Sciatic nerve (tissue), 2 donors: ENCODE data around the gene GIPC3. TPM values are rescaled to one million over a fixed set of nuclear protein-coding genes. Genes with fewer than 3 reads are reported as not detected.
A peak's percentile ranks its signal among the peaks of the same experiment; 100 is the strongest.

Source experiments
- ATAC-seq: fragments of 200-7000 bp; cut with Tn5 transposase; one replicate; pipeline ENCODE4 v1.9.1; 2020; ENCODE audit warnings: mild to moderate bottlenecking, moderate library complexity
- DNase-seq: peaks from one replicate; pipeline ENCODE4 v3.0.0-alpha.2; 2020; ENCODE audit warnings: low spot score
- intact Hi-C: fragments of 100-400 bp; cut with DNase I; formaldehyde crosslinking; loops from one replicate; pipeline ENCODE4 v1.14.2; 2022
- total RNA-seq: library from RNA; stranded (reverse); fragmentation: NEBNext Ultra II Directional; extraction: Animal tissue kit (Norgen Biotek cat#: 25700); gene quantifications from one replicate; pipeline ENCODE4 v1.2.1, GENCODE V29; 2021
- donor health status: DM: no; HTN: no; CAD: no.
- donor health status: DM: no; HTN: no; CAD: no.

The GIPC3 gene
- total RNA-seq, 1 donor from 2014 or later, result 2.4 TPM

- ATAC-seq (no peak), DNase-seq (no peak)
- intact Hi-C loops, result no loop called here
These were observed 10.3 kb downstream of the GIPC3 start for GRCh38 chr19:3595521-3596061.

GRCh38 chr19:3599776-3600187 lies 14.5 kb downstream of the GIPC3 start:
- ATAC-seq (no peak), DNase-seq (no peak)
- intact Hi-C loops, result no loop called here

GRCh38 chr19:3601021-3601420 lies 15.7 kb downstream of the GIPC3 start:
- no peak for DNase-seq
- ATAC-seq, result no peak
- intact Hi-C loops, result no loop called here

GRCh38 chr19:3603121-3603811 lies 18.0 kb downstream of the GIPC3 start:
- intact Hi-C loops, result no loop called here
- ATAC-seq (peak; percentile 10), DNase-seq (no peak)

- ATAC-seq, result no peak
- DNase-seq, result no peak
- intact Hi-C loops, result no loop called here
These were observed 19.1 kb downstream of the GIPC3 start for GRCh38 chr19:3604227-3604986.

DNA sequence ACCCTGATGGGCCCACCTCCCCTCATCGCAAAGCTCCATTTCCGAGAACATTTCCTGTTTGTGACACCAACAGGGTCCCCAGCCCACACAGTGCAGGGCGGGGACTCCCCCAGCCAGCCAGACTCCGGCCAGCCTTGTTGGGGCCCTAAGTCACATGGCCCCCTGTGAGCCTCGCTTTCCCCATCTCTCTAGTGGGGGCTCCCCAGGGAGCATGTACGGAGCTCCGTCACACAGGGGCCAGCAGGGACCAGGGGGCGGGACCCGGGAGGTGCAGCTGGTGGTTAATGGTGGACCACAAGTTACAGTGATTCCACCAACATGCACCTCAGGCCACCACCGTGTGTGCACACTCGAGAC lies 19.7 kb downstream of the GIPC3 start:
- ATAC-seq, result no peak
- intact Hi-C loops, result no loop called here
- DNase-seq, result no peak

GRCh38 chr19:3605361-3605760 lies 20.1 kb downstream of the GIPC3 start:
- intact Hi-C loops, result no loop called here
- DNase-seq, result no peak
- no peak for ATAC-seq

DNA sequence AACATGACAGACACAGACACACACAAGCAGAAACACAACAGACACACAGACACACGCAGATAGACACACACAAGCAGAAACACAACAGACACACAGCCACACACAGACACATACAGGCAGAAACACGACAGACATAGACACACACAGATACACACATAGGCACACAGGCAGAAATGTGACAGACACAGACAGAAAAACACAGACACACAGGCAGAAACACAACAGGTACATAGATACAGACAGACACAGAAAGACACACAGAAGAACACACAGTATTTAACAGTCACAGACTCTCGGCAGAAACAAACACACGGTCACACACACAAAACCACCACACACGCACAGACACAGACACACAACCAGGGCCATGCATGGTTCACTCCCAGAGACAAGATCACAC lies 20.5 kb downstream of the GIPC3 start:
- ATAC-seq (no peak), DNase-seq (no peak)
- intact Hi-C loops, result no loop called here

DNA sequence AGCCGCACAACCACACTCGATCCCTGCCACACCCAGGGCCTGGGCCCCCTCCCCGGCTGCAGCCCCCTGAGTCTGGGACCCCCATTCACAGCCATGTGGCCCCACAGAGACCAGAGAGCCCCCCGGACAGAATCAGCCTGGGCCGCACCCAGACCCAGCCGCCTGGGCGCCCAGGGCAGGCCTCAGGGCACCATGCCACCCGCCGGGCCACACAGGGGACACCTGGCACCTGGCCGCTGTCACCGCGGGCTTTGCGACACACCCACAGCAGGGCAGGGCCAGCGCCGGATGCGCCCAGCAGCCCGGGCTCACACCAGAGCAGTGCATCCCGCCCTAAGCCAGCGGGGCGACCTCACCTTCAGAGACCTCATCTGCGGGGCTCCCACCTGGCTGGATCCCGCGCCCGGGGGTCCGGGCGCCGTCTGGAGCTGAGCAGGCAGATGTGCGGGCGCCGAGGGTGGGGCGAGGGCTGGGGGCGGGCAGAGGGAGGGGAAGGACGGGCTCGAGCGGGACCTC lies 21.0 kb downstream of the GIPC3 start:
- DNase-seq (no peak), ATAC-seq (no peak)
- intact Hi-C loops, result no loop called here

- peak; percentile 92 for DNase-seq
- ATAC-seq, result peak; percentile 74
- intact Hi-C loops, result no loop called here
These were observed 21.5 kb downstream of the GIPC3 start, which contains the start of gene TBXA2R for GRCh38 chr19:3606690-3607289. Gene TBXA2R, minus strand, starts transcription at chr19:3606875. Its CDS starts 6,241 bp downstream, at chr19:3600634.

- DNase-seq (no peak), ATAC-seq (peak; percentile 24)
- intact Hi-C loops, result no loop called here
These were observed 22.2 kb downstream of the GIPC3 start for GRCh38 chr19:3607303-3608078.

GRCh38 chr19:3608079-3608641 lies 22.9 kb downstream of the GIPC3 start:
- intact Hi-C loops, result no loop called here
- DNase-seq (no peak), ATAC-seq (no peak)

DNA sequence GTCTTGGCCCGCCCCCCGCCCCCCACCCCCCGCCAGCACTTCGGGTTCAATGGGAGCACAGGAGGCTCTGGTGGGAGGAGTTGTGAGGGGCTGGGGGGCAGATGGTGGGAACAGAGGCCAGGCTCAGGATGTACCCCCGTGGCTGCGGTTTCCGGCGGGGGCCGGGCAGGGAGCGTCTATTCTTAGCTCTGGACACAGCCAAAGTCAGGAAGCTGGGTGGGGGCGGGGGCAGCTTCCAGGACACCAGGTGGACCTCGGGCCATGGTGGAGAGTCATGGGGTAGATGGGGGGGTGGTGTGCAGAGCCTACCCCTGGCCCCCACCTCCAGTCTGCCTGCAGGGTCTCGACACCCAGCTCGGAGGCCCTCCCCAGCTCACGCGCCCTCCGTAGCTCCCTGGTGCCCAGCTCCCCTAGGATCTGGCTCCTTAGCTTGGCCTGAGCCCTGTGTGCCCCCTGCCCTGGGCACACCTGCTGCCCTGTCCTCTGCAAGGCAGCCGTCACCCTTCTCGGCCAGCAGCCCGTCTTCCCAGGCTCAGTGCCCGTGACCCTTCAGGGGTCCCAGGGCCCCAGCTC lies 23.6 kb downstream of the GIPC3 start:
- DNase-seq (no peak), ATAC-seq (no peak)
- intact Hi-C loops, result no loop called here

- ATAC-seq (no peak), DNase-seq (no peak)
- intact Hi-C loops, result loop anchor here (10.0 kb wide), 1 partner anchor 65 kb away; no protein-coding TSS in a partner anchor
These were observed 24.8 kb downstream of the GIPC3 start for GRCh38 chr19:3609779-3610719.

GRCh38 chr19:3610745-3611717 lies 25.8 kb downstream of the GIPC3 start:
- ATAC-seq (no peak), DNase-seq (no peak)
- intact Hi-C loops, result loop anchor here (10.0 kb wide), 1 partner anchor 66 kb away; no protein-coding TSS in a partner anchor

GRCh38 chr19:3611841-3612240 lies 26.6 kb downstream of the GIPC3 start:
- intact Hi-C loops, result loop anchor here (10.0 kb wide), 1 partner anchor 67 kb away; no protein-coding TSS in a partner anchor
- ATAC-seq (no peak), DNase-seq (no peak)
